Measurements from ENCODE around the gene SCAMP4. TPM values are rescaled to one million over a fixed set of nuclear protein-coding genes. Genes with fewer than 3 reads are reported as not detected.

The SCAMP4 gene
- total RNA-seq, 1 experiment from 2014 or later = 38.5 TPM

DNA sequence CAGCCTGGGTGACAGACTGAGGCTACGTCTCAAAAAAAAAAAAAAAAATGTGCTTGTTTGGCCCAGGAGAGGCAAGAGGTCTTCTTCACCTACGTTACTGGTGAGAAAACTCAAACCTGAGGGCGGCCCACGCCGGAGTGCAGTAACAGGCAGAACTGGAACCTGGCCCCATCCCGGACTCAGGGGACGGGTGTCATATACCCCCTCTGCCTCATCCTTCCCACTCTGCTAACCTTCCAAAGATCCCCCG, 414 bp upstream of the SCAMP4 start:
- no peak for DNase-seq (ENCODE audit: low read depth, low spot score)
- in situ Hi-C loops (cut with HindIII; ENCODE audit: low pct_unique_long_range_greater_than_20kb, low sequenced_read_pairs) = no loop called here

DNA sequence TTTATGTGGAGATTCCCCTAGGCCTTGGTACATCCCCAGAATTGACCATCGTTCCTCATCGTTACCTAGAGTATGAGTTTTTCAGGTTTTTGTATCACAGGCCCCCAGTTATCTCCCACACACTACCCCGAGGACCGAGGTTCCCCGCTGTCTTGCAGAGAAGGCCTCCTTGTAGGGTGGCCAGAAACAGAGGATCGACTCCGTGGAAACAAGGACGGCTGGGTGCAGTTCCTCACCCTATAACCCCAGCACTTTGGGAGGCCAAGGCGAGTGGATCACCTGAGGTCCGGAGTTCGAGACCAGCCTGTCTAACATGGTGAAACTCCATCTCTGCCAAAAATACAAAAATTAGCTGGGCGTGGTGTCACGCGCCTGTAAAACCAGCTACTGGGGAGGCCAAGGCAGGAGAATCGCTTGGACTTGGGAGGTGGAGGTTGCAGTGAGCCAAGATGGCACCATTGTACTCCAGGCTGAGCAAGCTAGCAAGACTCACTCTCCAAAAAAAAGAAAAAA, 720 bp downstream of the SCAMP4 start:
- DNase-seq (ENCODE audit: low read depth, low spot score) = no peak
- in situ Hi-C loops (cut with HindIII; ENCODE audit: low pct_unique_long_range_greater_than_20kb, low sequenced_read_pairs) = no loop called here

DNA sequence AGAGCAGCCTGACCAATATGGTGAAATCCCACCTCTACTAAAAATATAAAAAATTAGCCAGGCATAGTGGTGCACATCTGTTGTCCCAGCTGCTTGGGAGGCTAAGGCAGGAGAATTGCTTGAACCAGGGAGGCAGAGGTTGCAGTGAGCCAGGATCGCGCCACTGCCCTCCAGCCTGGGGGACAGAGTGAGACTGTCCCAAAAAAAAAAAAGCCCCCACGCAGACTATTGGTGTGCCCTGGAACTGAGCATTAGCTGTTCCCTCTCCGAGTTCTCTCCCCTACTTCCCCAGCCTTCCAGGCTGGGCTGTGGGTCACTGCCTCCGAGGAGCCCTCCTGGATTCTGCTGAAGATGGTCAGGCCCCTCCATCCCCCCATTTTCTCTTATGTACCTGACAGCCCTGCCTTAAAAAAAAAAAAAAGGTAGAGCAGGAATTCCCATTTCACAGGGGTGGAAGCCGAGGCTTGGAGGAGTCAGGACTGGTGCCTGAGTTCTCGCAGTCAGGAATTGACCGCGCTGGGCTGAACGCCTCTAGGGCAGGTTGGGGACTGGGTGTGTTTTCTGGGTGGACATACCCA, 1.9 kb downstream of the SCAMP4 start:
- no peak for DNase-seq (ENCODE audit: low read depth, low spot score)
- in situ Hi-C loops (cut with HindIII; ENCODE audit: low pct_unique_long_range_greater_than_20kb, low sequenced_read_pairs) = no loop called here

DNA sequence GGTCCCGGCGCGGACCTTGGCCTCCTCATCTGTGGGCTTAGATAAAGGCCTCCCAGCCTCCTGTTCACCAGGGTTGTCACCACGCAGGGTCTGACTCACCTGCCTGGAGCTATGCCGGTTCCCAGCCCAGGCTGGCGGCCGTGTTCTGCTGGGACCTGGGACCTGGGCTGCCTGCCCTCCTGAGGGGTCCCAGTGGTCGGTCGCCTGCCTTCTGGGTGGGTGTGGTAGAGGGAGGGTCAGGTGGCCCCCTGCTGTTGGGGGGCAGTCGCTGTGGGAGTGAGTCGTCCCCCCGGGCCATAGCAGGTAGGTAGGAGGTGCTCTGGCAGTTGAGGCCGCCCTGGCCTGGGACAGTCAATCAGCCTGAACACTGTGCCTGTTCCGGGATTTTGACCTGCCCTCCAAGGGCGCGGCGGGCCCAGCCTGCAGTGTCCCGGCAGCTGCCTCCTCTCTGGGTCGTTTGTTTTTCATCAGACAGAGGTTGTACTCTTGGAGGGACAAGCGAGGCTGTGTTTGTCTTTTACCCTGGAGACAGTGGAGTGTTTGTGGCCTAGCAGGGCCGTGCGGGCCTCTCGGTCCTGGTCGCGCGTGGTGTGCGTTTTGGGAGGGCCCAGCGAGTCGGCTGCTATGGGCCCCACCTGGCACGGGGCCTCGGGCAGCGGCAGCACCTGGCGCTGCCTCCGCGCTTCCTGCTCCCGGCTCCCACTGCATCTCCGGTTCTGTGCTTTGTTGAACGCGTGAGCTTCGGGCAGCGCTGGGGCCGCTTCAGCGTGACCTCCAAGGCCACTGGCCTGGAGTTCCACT, 2.6 kb downstream of the SCAMP4 start:
- in situ Hi-C loops (cut with HindIII; ENCODE audit: low pct_unique_long_range_greater_than_20kb, low sequenced_read_pairs) = no loop called here

DNA sequence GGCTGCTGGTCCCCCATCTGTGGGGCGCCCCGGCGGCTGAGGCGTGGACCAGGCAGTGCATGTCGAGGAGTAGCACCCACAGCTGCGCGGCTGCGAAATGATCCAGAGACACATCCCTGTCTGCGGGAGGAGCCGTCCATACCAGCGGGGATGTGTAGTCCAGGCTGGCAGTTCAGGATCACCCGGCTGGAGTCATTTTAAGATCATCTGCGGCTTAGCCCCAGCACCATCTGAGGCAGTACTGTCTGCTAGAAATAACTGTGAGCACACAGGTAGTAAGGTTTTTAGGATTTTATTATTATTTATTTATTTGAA, 3.1 kb downstream of the SCAMP4 start:
- in situ Hi-C loops (cut with HindIII; ENCODE audit: low pct_unique_long_range_greater_than_20kb, low sequenced_read_pairs) = no loop called here

More for the DNA sequence above, 2.6 kb downstream of the SCAMP4 start:
- DNase-seq (ENCODE audit: low read depth, low spot score) = no peak

DNA sequence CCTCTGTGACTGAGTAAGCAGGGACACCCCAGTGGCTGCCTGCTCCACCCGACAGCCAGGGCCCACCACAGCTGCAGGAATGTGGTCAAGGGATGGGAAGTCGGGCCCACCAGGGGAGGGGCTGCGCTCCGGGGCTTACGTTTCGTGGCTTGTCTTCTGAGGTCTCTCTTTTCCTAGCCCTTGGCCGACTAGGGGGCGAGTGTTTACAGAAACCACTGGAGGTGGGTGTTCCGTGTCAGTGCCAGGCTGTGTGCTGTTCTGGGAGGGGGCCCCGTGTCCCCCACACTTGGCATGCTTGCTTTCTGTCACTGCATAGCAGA, 4.5 kb downstream of the SCAMP4 start:
- in situ Hi-C loops (cut with HindIII; ENCODE audit: low pct_unique_long_range_greater_than_20kb, low sequenced_read_pairs) = no loop called here
- no peak for DNase-seq (ENCODE audit: low read depth, low spot score)

More for the DNA sequence above, 3.1 kb downstream of the SCAMP4 start:
- DNase-seq (ENCODE audit: low read depth, low spot score) = no peak

DNA sequence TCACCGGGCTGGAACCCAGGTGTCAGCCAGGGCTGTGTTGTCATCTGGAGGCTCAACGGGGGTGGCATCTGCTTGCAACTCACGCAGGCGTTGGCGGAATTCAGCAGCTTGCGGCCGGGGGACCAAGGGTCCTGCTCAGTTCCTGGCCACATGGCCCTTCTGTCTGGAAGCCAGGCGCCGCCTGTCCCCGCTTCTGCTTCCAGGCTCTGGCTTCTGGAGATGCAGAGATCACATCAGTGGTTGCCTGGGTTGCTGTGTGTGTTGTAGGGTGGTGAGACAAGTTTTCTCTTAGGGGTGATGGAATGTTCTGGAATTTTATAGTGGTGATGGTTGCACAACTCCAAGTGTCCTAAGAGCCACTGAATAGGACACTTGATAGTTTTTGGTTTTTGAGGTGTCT, 5.0 kb downstream of the SCAMP4 start:
- in situ Hi-C loops (cut with HindIII; ENCODE audit: low pct_unique_long_range_greater_than_20kb, low sequenced_read_pairs) = no loop called here

DNA sequence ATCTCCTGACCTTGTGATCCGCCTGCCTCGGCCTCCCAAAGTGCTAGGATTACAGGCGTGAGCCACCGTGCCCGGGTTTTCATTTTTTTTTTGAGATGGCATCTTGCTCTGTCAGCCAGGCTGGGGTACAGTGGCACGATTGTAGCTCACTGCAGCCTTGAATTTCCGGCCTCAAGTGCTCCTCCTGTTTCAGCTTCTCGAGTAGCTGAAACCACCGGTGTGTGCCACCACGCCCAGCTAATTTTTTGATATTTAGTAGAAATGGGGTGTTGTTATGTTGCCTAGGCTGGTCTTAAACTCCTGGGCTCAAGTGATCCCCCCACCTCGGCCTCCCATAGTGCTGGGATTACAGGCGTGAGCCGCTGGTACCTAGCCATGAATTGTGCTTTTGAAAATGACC, 5.9 kb downstream of the SCAMP4 start:
- no peak for DNase-seq (ENCODE audit: low read depth, low spot score)
- in situ Hi-C loops (cut with HindIII; ENCODE audit: low pct_unique_long_range_greater_than_20kb, low sequenced_read_pairs) = no loop called here

More for the DNA sequence above, 5.0 kb downstream of the SCAMP4 start:
- DNase-seq (ENCODE audit: low read depth, low spot score) = no peak

DNA sequence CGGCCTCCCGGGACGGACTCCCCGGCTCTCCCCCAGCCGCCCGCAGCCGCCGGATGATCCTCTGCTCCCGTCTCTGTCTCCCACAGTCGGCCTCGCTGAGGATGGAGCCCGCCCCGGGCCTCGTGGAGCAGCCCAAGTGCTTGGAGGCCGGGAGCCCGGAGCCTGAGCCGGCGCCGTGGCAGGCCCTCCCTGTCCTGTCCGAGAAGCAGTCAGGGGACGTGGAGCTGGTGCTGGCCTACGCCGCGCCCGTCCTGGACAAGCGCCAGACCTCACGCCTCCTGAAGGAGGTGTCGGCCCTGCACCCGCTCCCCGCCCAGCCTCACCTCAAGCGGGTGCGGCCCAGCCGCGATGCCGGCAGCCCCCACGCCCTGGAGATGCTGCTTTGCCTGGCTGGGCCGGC, 6.8 kb downstream of the SCAMP4 start:
- in situ Hi-C loops (cut with HindIII; ENCODE audit: low pct_unique_long_range_greater_than_20kb, low sequenced_read_pairs) = no loop called here
- DNase-seq (ENCODE audit: low read depth, low spot score) = no peak

DNA sequence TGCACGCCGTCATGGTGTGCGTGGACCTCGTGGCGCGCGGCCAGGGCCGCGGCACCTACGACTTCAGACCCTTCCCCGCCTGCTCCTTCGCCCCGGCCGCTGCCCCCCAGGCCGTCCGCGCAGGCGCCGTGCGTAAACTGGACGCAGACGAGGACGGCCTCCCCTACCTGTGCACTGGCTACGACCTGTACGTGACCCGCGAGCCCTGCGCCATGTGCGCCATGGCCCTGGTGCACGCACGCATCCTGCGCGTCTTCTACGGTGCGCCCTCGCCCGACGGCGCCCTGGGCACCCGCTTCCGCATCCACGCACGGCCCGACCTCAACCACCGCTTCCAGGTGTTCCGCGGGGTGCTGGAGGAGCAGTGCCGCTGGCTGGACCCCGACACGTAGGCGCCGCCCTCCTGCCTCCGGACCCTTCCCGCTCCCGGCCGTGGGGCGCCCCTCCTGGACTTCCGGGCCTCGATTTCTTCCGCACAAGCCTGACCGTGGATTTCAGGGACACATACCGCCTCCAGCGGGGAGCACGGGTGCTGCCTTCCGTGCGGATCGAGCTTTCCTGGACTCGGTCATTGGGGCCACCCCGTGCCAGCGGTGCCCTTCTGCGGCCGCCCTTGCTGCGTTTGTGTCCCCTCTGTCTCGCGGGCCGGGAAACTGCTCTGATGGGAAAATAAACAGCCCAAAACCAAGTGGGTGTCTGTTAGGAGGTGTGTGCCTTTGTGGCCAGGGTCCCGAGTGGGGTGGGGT, 7.7 kb downstream of the SCAMP4 start:
- no peak for DNase-seq (ENCODE audit: low read depth, low spot score)
- in situ Hi-C loops (cut with HindIII; ENCODE audit: low pct_unique_long_range_greater_than_20kb, low sequenced_read_pairs) = no loop called here

DNA sequence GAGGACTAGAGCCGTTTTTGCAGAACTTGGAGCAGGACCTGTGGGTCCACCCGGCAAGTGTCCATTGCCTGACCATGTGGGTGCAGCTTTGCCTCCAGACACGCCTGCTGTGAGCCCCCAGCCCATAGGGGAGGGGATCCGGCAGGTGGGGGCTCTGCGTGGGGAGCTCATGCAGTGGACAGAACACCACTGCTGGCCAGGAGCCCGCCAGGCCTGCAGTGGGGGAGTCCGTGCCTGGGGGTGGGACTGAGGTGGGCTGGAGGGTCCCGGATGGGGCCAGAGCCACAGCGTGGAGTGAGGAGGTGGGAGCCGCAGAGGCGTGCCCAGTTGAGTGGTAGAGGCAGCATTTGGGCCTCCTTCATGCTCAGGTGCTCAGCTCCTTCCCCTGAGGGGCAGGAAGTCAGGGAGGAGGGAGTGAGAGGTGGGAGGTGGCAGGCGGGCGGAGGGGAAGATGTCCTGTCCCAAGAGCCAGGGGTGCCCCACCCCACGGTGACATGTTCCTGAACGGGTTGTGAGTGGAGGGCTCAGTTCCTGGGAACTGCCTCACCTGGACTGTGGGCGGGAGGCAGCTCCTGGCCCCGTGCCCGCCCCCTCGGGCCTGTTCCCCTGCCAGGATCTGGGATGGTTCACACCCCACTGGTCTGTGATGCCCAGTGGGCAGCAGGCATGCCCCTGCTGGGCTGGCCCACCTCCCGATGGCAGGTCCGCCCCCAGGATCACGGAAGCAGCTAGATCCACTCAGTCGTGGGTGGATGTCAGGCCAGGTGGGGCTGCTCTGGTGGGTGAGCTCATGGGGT, 8.8 kb downstream of the SCAMP4 start:
- no peak for DNase-seq (ENCODE audit: low read depth, low spot score)
- in situ Hi-C loops (cut with HindIII; ENCODE audit: low pct_unique_long_range_greater_than_20kb, low sequenced_read_pairs) = no loop called here

DNA sequence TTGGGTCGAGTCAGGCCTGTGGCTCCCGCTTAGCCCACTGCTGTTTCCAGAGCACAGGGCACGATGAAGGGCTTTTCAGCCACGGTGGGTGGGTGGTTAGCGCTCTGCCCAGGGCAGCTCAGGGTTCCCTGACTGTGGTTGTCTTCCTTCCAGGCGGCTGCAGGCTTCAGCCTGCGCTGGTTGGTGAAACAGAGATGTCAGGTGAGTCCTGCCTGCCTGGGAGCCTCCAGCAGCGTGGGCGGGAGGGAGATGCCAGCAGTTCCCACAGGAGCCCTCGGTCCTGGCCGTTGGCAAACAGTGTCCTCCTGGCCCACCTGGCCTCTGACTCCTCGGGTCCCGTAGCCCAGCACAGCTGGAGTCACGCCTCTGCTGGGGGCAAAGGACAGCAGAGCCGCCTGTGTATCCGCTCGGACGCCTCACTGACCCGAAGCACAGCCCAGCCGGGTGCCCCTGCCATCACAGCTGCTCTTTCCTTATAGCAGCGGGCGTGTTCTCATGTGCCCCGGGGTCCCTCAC, 9.7 kb downstream of the SCAMP4 start:
- in situ Hi-C loops (cut with HindIII; ENCODE audit: low pct_unique_long_range_greater_than_20kb, low sequenced_read_pairs) = no loop called here
- no peak for DNase-seq (ENCODE audit: low read depth, low spot score)

DNA sequence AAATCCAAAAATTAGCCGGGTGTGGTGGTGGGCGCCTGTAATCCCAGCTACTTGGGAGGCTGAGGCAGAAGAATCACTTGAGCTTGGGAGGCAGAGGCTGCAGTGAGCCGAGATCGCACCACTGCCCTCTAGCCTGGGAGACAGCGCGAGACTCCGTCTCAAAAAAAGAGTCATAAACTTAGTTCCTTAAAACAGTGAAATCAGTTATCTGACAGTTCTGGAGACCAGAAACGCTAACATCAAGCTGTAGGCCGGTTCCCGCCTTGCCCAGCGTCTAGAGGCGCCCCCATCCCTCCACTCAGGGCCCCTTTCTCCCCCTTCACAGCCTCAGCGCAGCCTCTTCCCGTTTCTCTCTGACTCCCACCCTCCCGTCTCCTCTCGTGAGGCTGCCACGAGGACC, 11.9 kb downstream of the SCAMP4 start:
- DNase-seq (ENCODE audit: low read depth, low spot score) = no peak
- in situ Hi-C loops (cut with HindIII; ENCODE audit: low pct_unique_long_range_greater_than_20kb, low sequenced_read_pairs) = no loop called here

DNA sequence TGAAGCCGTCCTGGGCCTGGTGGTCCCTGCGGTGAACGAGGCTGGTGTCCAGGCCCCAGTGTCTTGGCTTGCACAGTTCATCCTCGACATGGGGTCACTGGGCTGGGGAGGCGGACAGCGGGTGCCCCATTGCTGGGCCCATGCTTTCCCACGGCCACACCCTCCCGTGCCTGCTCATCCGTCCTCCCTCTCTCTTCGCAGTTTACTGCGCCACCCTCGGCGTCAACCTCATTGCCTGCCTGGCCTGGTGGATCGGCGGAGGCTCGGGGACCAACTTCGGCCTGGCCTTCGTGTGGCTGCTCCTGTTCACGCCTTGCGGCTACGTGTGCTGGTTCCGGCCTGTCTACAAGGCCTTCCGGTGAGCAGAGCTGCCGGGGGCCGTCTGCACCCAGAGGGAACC, 12.7 kb downstream of the SCAMP4 start:
- no peak for DNase-seq (ENCODE audit: low read depth, low spot score)
- in situ Hi-C loops (cut with HindIII; ENCODE audit: low pct_unique_long_range_greater_than_20kb, low sequenced_read_pairs) = no loop called here

DNA sequence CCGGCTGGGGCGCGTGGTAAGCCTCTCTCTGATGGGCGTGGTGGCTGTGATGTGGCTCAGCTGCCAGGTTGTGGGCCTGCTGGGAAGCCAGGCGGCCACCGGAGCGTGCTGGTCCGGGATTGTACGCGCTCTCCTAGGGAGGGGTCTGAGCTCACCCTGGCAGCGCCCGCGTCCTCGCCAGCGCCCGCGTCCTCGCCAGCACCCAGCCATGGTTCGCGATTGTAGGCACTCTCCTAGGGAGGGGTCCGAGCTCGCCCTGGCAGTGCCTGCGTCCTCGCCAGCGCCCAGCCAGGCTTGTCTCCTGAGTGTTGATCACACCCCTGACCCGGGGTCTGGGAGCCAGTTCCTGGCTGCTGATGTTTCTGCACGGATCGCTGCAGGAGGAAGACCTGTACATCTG, 13.8 kb downstream of the SCAMP4 start:
- in situ Hi-C loops (cut with HindIII; ENCODE audit: low pct_unique_long_range_greater_than_20kb, low sequenced_read_pairs) = no loop called here
- DNase-seq (ENCODE audit: low read depth, low spot score) = no peak

DNA sequence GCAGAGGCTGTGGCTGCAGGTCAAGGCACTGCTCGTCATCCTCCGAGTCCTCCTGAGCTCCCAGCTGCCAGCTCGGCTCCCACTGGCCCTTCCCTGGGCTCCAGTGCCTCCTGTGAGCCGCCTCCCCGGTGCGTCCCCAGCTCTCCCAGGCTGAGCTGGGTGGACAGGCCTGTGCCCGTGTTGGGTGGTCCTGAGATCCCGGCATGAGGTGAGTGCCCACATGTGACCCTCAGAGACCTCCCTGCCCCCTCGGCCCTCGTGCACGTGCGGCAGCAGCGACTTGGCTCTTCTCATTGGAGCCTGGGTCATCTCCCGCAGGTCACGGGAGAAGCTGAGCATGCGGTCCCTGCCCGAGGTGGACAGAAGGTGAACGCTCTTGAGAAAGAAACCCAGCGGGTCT, 15.4 kb downstream of the SCAMP4 start:
- no peak for DNase-seq (ENCODE audit: low read depth, low spot score)
- in situ Hi-C loops (cut with HindIII; ENCODE audit: low pct_unique_long_range_greater_than_20kb, low sequenced_read_pairs) = no loop called here

DNA sequence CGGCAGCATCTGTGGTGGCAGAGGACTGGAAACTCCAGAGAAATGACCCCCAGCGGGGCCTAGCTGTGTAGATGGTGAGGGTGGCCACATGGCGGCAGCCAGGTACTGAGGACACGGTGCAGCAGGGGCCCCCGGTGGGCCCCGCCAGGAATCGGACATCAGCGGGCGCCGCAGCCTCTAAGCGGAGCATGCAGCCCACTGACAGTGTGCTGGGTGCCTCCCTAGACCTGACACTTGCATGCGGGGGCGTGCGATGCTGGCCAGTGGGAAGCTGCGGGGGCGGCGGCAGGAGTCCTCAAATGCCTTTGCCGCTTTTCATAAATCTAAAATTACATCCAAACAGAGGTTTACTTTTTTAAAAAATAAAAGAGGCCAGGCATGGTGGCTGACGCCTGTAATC, 16.1 kb downstream of the SCAMP4 start:
- in situ Hi-C loops (cut with HindIII; ENCODE audit: low pct_unique_long_range_greater_than_20kb, low sequenced_read_pairs) = no loop called here
- DNase-seq (ENCODE audit: low read depth, low spot score) = no peak

DNA sequence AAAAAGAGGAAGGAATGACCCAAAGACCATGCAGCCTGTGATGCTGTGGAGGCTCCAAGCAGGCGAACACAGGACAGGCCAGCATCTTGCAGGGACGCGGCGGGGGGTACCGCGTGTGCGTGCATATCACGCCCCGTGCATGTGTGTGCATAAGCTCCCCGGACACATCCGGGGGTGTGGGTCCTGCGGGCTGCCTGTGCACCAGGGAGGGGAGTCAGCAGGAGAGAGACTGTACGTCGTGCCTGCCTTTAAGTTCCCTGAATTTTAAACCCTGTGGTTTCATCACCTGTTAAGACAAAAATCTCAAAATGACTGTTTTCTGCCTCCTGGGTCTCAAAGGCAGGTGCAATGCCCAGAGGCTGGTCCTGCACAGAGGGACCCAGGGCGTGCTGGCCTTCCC, 16.6 kb downstream of the SCAMP4 start:
- in situ Hi-C loops (cut with HindIII; ENCODE audit: low pct_unique_long_range_greater_than_20kb, low sequenced_read_pairs) = no loop called here
- no peak for DNase-seq (ENCODE audit: low read depth, low spot score)

Data from SK-MEL-5 (cell line).